NB4 (cell line): Measurements from ENCODE around the gene SF3B1.

Source experiments
- DNase-seq: peaks from one replicate; pipeline ENCODE4 v3.0.0; 2010; ENCODE audit warnings: low read depth
- H3K4me3 ChIP-seq: one replicate; pipeline ENCODE4 v1.5.1; 2011; ENCODE audit warnings: mild to moderate bottlenecking, low read depth, low read length, moderate library complexity
- MYC ChIP-seq: IDR thresholded peaks from 2 replicates; pipeline ENCODE4 v1.6.1; 2011; ENCODE audit warnings: low read depth, low read length
- POLR2A ChIP-seq: IDR thresholded peaks from 2 replicates; pipeline ENCODE4 v1.6.1; 2011; ENCODE audit warnings: mild to moderate bottlenecking; ENCODE audit not compliant: insufficient read length; ENCODE audit errors: extremely low read depth
- TF ChIP-seq, protein P1 (sequence below): IDR thresholded peaks from 2 replicates; pipeline ENCODE4 v1.6.1; 2011; ENCODE audit warnings: low read depth, low read length
- TF ChIP-seq, protein P2 (sequence below): IDR thresholded peaks from one replicate; pipeline ENCODE4 v1.5.1; 2012; ENCODE audit warnings: low read depth, low read length

Gene SF3B1

DNA sequence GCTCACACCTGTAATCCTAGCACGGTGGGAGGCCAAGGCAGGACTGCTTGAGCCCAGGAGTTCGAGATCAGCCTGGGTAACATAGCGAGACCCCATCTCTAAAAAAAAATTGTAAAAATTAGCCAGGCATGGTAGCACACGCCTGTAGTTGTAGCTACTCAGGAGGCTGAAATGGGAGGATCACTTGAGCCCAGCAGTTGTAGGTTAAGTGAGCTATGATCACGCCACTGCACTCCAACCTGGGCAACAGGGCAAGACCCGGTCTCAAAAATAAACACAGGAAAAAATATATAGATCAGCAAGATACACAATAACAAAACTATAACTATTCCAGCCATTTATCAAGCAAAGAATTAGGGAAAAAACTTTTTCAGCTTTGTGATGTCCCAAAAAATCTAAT is 3.0 kb downstream of the SF3B1 start:
- peak overlapping the region; percentile 93 for H3K4me3 ChIP-seq
- no peak for TF ChIP-seq MYC
- TF ChIP-seq, protein P1, sequence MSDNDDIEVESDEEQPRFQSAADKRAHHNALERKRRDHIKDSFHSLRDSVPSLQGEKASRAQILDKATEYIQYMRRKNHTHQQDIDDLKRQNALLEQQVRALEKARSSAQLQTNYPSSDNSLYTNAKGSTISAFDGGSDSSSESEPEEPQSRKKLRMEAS = no peak
- TF ChIP-seq, protein P2, sequence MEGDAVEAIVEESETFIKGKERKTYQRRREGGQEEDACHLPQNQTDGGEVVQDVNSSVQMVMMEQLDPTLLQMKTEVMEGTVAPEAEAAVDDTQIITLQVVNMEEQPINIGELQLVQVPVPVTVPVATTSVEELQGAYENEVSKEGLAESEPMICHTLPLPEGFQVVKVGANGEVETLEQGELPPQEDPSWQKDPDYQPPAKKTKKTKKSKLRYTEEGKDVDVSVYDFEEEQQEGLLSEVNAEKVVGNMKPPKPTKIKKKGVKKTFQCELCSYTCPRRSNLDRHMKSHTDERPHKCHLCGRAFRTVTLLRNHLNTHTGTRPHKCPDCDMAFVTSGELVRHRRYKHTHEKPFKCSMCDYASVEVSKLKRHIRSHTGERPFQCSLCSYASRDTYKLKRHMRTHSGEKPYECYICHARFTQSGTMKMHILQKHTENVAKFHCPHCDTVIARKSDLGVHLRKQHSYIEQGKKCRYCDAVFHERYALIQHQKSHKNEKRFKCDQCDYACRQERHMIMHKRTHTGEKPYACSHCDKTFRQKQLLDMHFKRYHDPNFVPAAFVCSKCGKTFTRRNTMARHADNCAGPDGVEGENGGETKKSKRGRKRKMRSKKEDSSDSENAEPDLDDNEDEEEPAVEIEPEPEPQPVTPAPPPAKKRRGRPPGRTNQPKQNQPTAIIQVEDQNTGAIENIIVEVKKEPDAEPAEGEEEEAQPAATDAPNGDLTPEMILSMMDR = no peak
- DNase-seq = no peak

DNA sequence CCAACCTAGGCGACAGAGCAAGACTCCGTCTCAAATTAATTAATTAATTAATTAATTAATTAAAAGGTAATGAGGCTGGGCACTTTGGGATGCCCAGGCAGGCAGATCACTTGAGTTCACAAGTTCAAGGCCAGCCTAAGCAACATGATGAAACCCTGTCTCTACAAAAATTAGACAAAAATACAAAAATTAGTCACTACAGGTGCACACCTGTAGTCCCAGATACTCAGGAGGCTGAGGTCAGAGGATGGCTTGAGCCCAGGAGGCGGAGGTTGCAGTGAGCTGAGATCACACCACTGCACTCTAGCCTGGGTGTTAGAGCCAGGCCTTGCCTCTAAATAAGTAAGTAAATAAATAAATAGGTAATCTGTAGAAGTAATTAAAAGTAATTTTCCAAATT is 6.8 kb downstream of the SF3B1 start:
- TF ChIP-seq, protein P2 = no peak
- TF ChIP-seq POLR2A (no peak), MYC (no peak)
- TF ChIP-seq, protein P1 = no peak
- peak overlapping the region; percentile 1 for H3K4me3 ChIP-seq
- no peak for DNase-seq

DNA sequence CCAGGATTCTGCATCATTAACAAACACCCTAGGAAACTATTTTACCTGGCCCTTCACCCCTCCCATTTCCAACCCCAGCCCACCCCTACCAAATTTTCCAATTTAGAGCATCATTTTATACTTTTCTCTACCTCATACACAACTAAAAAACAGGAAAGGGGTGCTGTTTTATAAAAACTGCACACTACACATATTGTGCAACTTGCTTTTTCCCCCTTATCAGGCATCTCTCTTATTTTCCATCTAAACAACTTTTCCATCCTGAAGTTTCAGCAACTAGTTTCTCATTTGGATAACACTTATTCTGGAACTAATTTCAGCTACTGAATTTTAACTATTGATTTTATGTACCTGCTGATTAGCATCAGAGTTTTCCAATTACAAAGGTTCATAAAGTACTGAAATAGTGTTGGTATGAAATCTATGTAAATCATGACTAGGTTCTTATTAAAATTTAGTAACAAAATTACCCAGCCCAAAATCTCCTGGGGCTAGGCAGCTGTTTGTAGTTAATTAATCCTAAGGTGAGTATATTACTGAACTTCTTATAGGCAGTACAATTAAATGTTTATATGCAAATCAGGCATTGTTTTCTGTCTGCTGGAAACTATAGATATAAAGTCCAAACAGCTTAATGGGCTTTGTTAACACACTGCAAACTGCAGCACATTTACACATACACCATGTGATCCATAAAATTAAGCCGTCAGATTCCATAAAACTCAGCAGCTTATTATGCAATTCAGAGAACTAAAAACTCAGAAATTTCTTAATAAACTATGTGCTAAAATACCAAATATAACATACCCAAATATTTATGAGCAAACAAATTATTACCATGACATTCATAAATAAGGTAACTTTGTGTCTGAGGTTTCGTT is 7.9 kb downstream of the SF3B1 start:
- TF ChIP-seq, protein P2 = no peak
- TF ChIP-seq MYC (no peak), POLR2A (no peak)
- TF ChIP-seq, protein P1 = no peak
- H3K4me3 ChIP-seq = peak overlapping the region; percentile 6
- no peak for DNase-seq

DNA sequence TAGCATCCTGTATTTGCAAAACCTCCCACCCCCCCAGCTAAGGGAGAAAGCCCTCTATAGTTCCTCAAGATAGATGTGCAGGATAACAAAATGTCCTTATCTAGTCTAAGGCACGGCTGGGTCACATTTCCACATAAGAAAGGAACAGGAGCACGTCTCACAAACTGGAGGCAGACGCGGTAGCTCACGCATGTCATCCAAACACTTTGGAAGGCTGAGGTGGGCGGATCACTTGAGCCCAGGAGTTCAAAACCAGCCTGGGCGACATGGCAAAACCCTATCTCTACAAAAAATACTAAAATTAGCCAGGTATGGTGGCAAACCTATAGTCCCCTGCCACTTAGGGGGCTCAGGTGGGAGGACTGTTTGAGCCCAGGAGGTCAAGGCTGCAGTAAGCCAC is 9.3 kb downstream of the SF3B1 start:
- TF ChIP-seq MYC (no peak), POLR2A (no peak)
- TF ChIP-seq, protein P1 = no peak
- TF ChIP-seq, protein P2 = no peak
- no peak for DNase-seq
- no peak overlapping the region for H3K4me3 ChIP-seq

DNA sequence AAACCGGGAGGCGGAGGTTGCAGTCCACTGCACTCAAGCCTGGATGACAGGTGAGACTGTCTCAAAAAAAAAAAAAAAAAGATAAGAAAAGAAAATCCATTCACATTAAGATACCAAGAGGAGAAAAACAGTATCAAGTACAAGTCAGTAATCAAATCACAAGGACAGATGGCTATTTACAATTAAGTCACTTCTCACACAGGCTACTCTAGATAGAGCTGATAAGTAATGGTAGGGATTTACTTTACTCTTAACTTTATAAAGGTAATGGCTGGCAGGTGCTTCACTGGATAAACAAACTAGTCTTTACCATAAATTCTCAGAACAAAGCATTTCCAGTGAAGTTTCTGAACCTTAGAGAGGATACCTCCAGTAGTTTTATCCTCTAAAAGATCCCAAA is 11.5 kb downstream of the SF3B1 start:
- H3K4me3 ChIP-seq = no peak overlapping the region
- no peak for DNase-seq
- TF ChIP-seq, protein P2 = no peak
- TF ChIP-seq POLR2A = no peak
- no peak for TF ChIP-seq MYC
- TF ChIP-seq, protein P1 = no peak
